Naive thymus-derived CD8-positive, alpha-beta T cell (primary cell): ENCODE data around the gene PCNT. TPM values are rescaled to one million over a fixed set of nuclear protein-coding genes. Genes with fewer than 3 reads are reported as not detected.
"Not testable (repeated sequence)": the region's sequence is repeated elsewhere in the genome, so short reads cannot be mapped to it uniquely, and the experiment has no call there.

Source experiments
- ATAC-seq, 2 donors: fragments of 150-1000 bp; cut with Tn5 transposase in 1 of 2; sonication (Bioruptor Pico), chemical (Tn5 transposase) in 1 of 2; 1 replicate in 1 of 2; 2 replicates in 1 of 2; pipeline ENCODE4 v1.10.0; 2021; ENCODE audit warnings: mild to moderate bottlenecking in 2 of 2, moderate library complexity in 2 of 2
- POLR2A ChIA-PET: fragments of 350-600 bp; sonication (Branson Sonifier 250); formaldehyde crosslinking; loops from one replicate; lab custom pipeline; 2021; ENCODE audit warnings: antibody characterized with exemption; lab: Charles Lee
- DNase-seq, 10 donors: peaks; one replicate each; pipeline versions ENCODE4 v3.0.0 to v3.0.0-alpha.2; 2020 to 2022
- H3K27ac Mint-ChIP-seq, 10 donors: one replicate each; pipeline ENCODE4 v1.8.0; 2020 to 2022; ENCODE audit warnings: mild to moderate bottlenecking in 10 of 10, mixed read lengths in 10 of 10, moderate library complexity in 4 of 10, inconsistent platforms in 1 of 10
- H3K27me3 Mint-ChIP-seq, 5 donors: one replicate each; pipeline ENCODE4 v1.8.0; 2021 to 2022; ENCODE audit warnings: mixed read lengths in 5 of 5
- H3K36me3 Mint-ChIP-seq, 3 donors: one replicate each; pipeline ENCODE4 v1.8.0; 2020 to 2022; ENCODE audit warnings: mixed read lengths in 3 of 3, mild to moderate bottlenecking in 2 of 3, inconsistent platforms in 1 of 3
- H3K4me1 Mint-ChIP-seq, 4 donors: one replicate each; pipeline ENCODE4 v1.8.0; 2021 to 2022; ENCODE audit warnings: mixed read lengths in 4 of 4
- H3K4me3 Mint-ChIP-seq, 10 donors: one replicate each; pipeline ENCODE4 v1.8.0; 2020 to 2022; ENCODE audit warnings: mild to moderate bottlenecking in 10 of 10, mixed read lengths in 10 of 10, moderate library complexity in 6 of 10, inconsistent platforms in 1 of 10
- H3K9me3 Mint-ChIP-seq, 9 donors: one replicate each; pipeline ENCODE4 v1.8.0; 2020 to 2022; ENCODE audit warnings: mixed read lengths in 9 of 9, mild to moderate bottlenecking in 3 of 9, inconsistent platforms in 1 of 9, moderate library complexity in 1 of 9
- polyA plus RNA-seq, 3 donors: library from polyadenylated mRNA; unstranded; fragments of 300-500 nt; fragmentation: Illumina TruSeq; gene quantifications; one replicate each; pipeline ENCODE4 v1.2.3, GENCODE V29; 2021
- total RNA-seq, 8 experiments: library from RNA in 2 of 8; stranded (reverse) in 2 of 8; gene quantifications; one replicate each; pipeline ENCODE4 v1.2.3 and lab custom pipeline; 2021 to 2026

The PCNT gene
- total and polyA plus RNA-seq, 5 experiments from 2014 or later = 17.2 to 86.2 (median 37.4) TPM

DNA sequence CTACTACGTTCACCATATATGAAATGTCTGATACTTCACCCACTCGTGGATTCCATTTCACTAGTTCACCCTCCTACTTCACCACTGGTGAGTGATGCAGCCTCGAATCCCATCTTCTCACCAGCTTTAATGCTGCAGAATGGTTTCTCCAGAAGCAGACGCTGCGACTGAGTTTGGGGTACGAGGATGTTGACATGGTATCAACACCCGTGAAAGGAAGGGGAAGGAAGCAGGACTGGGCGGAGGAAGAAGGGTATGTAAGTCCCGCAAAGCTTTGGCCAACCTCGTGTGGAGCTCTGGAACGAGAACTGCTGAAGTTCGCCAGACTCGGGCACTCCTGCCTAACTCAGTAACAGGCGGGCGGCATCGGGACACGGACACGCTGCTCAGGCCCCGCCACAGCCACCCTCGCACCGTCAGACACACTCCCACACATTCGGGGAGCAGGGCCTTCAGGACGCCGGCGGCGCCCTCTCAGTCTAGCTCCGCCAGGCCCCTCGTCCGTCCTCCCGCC, 133.9 kb downstream of the PCNT start:
- ATAC-seq (peak; percentile 6 to 10), DNase-seq (peak in 3 of 10 donors; percentile 11 to 23 (median 21))
- H3K4me1 Mint-ChIP-seq = peaks cover 23 to 67% (median 55%) of the 10 kb centered on the region in 4 donors
- peak overlapping the region; percentile 78 to 96 (median 94) for H3K27ac Mint-ChIP-seq
- POLR2A ChIA-PET = interaction anchor here (0.7 to 4.5 kb wide), 9 partner anchors 10 to 314 kb away, joined by 3 to 41 read pairs (median 6); partner anchors contain the start of genes C21orf58, PCNT and PRMT2
- H3K9me3 Mint-ChIP-seq = no peaks in the 10 kb centered on the region
- H3K27me3 Mint-ChIP-seq = no peaks in the 10 kb centered on the region
- H3K4me3 Mint-ChIP-seq = peak overlapping the region; percentile 86 to 94 (median 90)
- H3K36me3 Mint-ChIP-seq = peaks cover 0 to 24% (median 0%) of the 10 kb centered on the region in 3 donors

- POLR2A ChIA-PET = interaction anchor here (0.6 to 4.5 kb wide), 17 partner anchors 13 to 315 kb away, joined by 3 to 41 read pairs (median 6); partner anchors contain the start of genes C21orf58, PCNT and PRMT2
- DNase-seq (peak; percentile 85 to 98 (median 94)), ATAC-seq (peak; percentile 96 to 97)
- Mint-ChIP-seq H3K27ac (peak within 1 kb of the TSS; percentile 78 to 98 (median 96)), H3K9me3 (no peaks in the 10 kb centered on the region), H3K4me1 (peaks cover 21 to 67% (median 58%) of the 10 kb centered on the region in 4 donors), H3K36me3 (peaks cover 0 to 27% (median 0%) of the 10 kb centered on the region in 3 donors), H3K27me3 (no peaks in the 10 kb centered on the region), H3K4me3 (peak within 1 kb of the TSS; percentile 89 to 97 (median 92))
These were observed 134.5 kb downstream of the PCNT start, which contains the start of gene DIP2A for GRCh38 chr21:46458315-46459023. DIP2A (plus strand) TSS chr21:46458891; CDS start chr21:46459132, 241 bp downstream.

GRCh38 chr21:46459024-46459355, 135.0 kb downstream of the PCNT start:
- POLR2A ChIA-PET = interaction anchor here (0.6 to 4.5 kb wide), 17 partner anchors 13 to 800 kb away, joined by 3 to 41 read pairs (median 5); partner anchors contain the start of genes C21orf58, PCNT and PRMT2
- H3K4me1 Mint-ChIP-seq = peaks cover 21 to 69% (median 58%) of the 10 kb centered on the region in 4 donors
- peak overlapping the region in 5 of 10 donors; percentile 56 to 91 (median 76) for H3K27ac Mint-ChIP-seq
- no peak for ATAC-seq
- DNase-seq = no peak
- H3K36me3 Mint-ChIP-seq = peaks cover 0 to 32% (median 0%) of the 10 kb centered on the region in 3 donors
- peak overlapping the region; percentile 53 to 89 (median 80) for H3K4me3 Mint-ChIP-seq
- H3K9me3 Mint-ChIP-seq = no peaks in the 10 kb centered on the region
- H3K27me3 Mint-ChIP-seq = no peaks in the 10 kb centered on the region

DNA sequence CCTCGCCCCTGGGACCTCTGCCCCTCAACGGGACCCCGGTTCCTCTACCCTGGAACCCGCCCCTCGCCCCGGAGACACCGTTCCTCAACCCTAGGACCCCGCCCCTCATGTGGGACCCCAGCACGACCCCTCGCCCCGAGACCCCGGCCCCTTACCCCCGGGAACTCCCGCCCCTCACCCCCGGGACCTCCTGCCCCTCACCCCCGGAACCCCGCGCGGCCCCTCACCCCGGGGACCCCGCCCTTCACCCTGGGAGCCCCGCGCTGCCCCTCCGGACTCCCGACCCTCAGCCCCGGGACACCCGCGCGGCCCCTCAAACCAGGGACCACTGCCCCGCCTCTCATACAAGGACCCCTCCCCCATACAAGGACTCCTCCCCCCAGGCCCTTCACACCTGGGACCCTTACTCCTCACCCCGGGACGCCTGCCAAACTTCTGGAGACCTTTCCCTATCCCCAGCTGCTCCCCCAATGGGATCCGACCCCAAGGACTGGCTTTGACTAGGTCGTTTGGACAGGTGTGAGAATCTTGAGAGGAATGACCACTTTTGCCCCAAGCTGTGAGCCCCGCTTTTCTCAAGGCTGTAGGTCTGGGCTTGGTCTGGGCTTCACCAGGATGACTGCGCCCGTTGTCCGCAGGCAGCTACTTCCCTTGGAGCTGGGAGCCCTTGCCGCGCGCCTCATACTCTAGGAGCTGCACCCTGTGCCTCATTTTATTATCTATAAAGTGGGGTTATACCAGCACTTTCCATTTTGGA, 135.6 kb downstream of the PCNT start:
- peak overlapping the region; percentile 89 to 97 (median 92) for H3K4me3 Mint-ChIP-seq
- H3K27me3 Mint-ChIP-seq = no peaks in the 10 kb centered on the region
- DNase-seq (peak in 1 of 10 donors; percentile 64), ATAC-seq (no peak)
- H3K9me3 Mint-ChIP-seq = no peaks in the 10 kb centered on the region
- peak overlapping the region; percentile 72 to 98 (median 96) for H3K27ac Mint-ChIP-seq
- peaks cover 0 to 37% (median 2%) of the 10 kb centered on the region in 3 donors for H3K36me3 Mint-ChIP-seq
- peaks cover 21 to 71% (median 60%) of the 10 kb centered on the region in 4 donors for H3K4me1 Mint-ChIP-seq
- POLR2A ChIA-PET = interaction anchor here (0.6 to 4.5 kb wide), 17 partner anchors 12 to 801 kb away, joined by 3 to 41 read pairs (median 5); partner anchors contain the start of genes C21orf58, PCNT and PRMT2

- peak overlapping the region in 9 of 10 donors; percentile 2 to 68 (median 29) for H3K4me3 Mint-ChIP-seq
- H3K27ac Mint-ChIP-seq = peak overlapping the region; percentile 49 to 84 (median 62)
- POLR2A ChIA-PET = interaction anchor here (1.2 to 1.4 kb wide), 2 partner anchors 90 to 174 kb away, joined by 3 read pairs; partner anchors contain the start of gene PRMT2
- H3K27me3 Mint-ChIP-seq = no peaks in the 10 kb centered on the region
- no peak for DNase-seq
- peaks cover 0 to 38% (median 7%) of the 10 kb centered on the region in 3 donors for H3K36me3 Mint-ChIP-seq
- no peak for ATAC-seq
- peaks cover 15 to 62% (median 45%) of the 10 kb centered on the region in 4 donors for H3K4me1 Mint-ChIP-seq
- H3K9me3 Mint-ChIP-seq = no peaks in the 10 kb centered on the region
These were observed 138.0 kb downstream of the PCNT start for GRCh38 chr21:46461909-46462308.

DNA sequence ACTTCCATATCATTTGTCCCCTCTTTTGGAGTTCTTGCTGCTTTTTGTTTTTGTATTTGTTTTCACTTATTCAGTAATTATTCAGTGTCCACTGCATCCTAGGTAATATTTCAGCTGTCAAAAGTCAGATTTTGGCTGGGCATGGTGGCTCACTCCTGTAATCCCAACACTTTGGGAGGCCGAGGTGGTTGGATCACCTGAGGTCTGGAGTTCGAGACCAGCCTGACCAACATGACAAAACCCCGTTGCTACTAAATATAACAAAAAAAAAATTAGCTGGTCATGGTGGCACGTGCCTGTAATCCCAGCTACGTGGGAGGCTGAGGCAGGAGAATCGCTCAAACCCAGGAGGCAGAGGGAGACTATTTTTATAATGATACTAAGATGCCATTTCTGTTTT, 141.2 kb downstream of the PCNT start:
- POLR2A ChIA-PET = interaction anchor here (0.6 kb wide), 1 partner anchor 62 kb away, joined by 5 read pairs; no protein-coding TSS in a partner anchor
- not testable (repeated sequence) for DNase-seq, H3K27me3 Mint-ChIP-seq, ATAC-seq, H3K9me3 Mint-ChIP-seq, H3K4me3 Mint-ChIP-seq
- peaks cover 10 to 73% (median 45%) of the 10 kb centered on the region in 4 donors for H3K4me1 Mint-ChIP-seq
- H3K27ac Mint-ChIP-seq = peak overlapping the region in 2 of 10 donors; percentile 41 to 51
- H3K36me3 Mint-ChIP-seq = peaks cover 0 to 49% (median 10%) of the 10 kb centered on the region in 3 donors

- peaks cover 9 to 73% (median 43%) of the 10 kb centered on the region in 4 donors for H3K4me1 Mint-ChIP-seq
- H3K27ac Mint-ChIP-seq = peak overlapping the region in 4 of 10 donors; percentile 25 to 62 (median 30)
- H3K9me3 Mint-ChIP-seq = no peaks in the 10 kb centered on the region
- H3K27me3 Mint-ChIP-seq = no peaks in the 10 kb centered on the region
- POLR2A ChIA-PET = interaction anchor here (0.6 kb wide), 1 partner anchor 61 kb away, joined by 5 read pairs; no protein-coding TSS in a partner anchor
- ATAC-seq = no peak
- H3K36me3 Mint-ChIP-seq = peaks cover 0 to 49% (median 10%) of the 10 kb centered on the region in 3 donors
- no peak for DNase-seq
- H3K4me3 Mint-ChIP-seq = no peak overlapping the region
These were observed 141.7 kb downstream of the PCNT start for GRCh38 chr21:46465651-46466050.

- H3K27me3 Mint-ChIP-seq = no peaks in the 10 kb centered on the region
- no peaks in the 10 kb centered on the region for H3K9me3 Mint-ChIP-seq
- H3K4me3 Mint-ChIP-seq = peak overlapping the region in 2 of 10 donors; percentile 2 to 18
- H3K27ac Mint-ChIP-seq = peak overlapping the region in 7 of 10 donors; percentile 45 to 81 (median 57)
- DNase-seq = no peak
- POLR2A ChIA-PET = no interaction called here
- ATAC-seq = no peak
- peaks cover 0 to 41% (median 10%) of the 10 kb centered on the region in 3 donors for H3K36me3 Mint-ChIP-seq
- H3K4me1 Mint-ChIP-seq = peaks cover 11 to 77% (median 45%) of the 10 kb centered on the region in 4 donors
These were observed 144.3 kb downstream of the PCNT start for GRCh38 chr21:46468108-46468774.

GRCh38 chr21:46469275-46469674, 145.3 kb downstream of the PCNT start:
- ATAC-seq = no peak
- Mint-ChIP-seq H3K4me1 (peaks cover 17 to 74% (median 50%) of the 10 kb centered on the region in 4 donors), H3K9me3 (no peaks in the 10 kb centered on the region), H3K4me3 (no peak overlapping the region), H3K27me3 (no peaks in the 10 kb centered on the region), H3K36me3 (peaks cover 0 to 34% (median 13%) of the 10 kb centered on the region in 3 donors), H3K27ac (peak overlapping the region in 6 of 10 donors; percentile 5 to 83 (median 77))
- POLR2A ChIA-PET = interaction anchor here (0.5 kb wide), 1 partner anchor 129 kb away, joined by 4 read pairs; no protein-coding TSS in a partner anchor
- DNase-seq = no peak

GRCh38 chr21:46471514-46471913, 147.6 kb downstream of the PCNT start:
- H3K36me3 Mint-ChIP-seq = peaks cover 0 to 27% (median 17%) of the 10 kb centered on the region in 3 donors
- H3K4me1 Mint-ChIP-seq = peaks cover 24 to 76% (median 59%) of the 10 kb centered on the region in 4 donors
- POLR2A ChIA-PET = interaction anchor here (0.6 to 1.8 kb wide), 3 partner anchors 12 to 79 kb away, joined by 3 to 5 read pairs (median 4); no protein-coding TSS in a partner anchor
- H3K27ac Mint-ChIP-seq = peak overlapping the region in 9 of 10 donors; percentile 40 to 86 (median 73)
- ATAC-seq = no peak
- DNase-seq = no peak
- H3K4me3 Mint-ChIP-seq = peak overlapping the region in 2 of 10 donors; percentile 20 to 21
- H3K9me3 Mint-ChIP-seq = no peaks in the 10 kb centered on the region
- no peaks in the 10 kb centered on the region for H3K27me3 Mint-ChIP-seq

DNA sequence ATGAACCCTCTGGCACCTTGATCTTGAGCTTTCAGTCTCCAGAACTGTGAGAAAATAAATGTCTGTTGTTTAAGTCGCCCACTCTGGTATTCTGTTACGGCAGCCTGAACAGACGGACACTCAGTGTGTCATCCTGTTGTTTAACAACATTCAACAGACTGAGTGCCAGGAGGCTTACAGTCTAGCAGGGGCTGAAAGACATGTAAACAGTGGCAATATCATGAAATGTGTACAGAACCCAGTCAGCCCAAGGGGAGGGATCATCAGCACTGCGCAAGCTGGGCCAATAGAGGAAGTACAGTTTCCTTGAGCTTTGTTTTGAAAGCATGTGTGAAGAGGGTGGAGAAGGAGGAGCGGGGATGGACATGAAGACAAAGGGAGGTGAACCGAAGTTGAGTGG, 148.3 kb downstream of the PCNT start:
- Mint-ChIP-seq H3K4me3 (peak overlapping the region in 6 of 10 donors; percentile 6 to 52 (median 44)), H3K36me3 (peaks cover 0 to 31% (median 22%) of the 10 kb centered on the region in 3 donors), H3K9me3 (no peaks in the 10 kb centered on the region), H3K4me1 (peaks cover 26 to 80% (median 63%) of the 10 kb centered on the region in 4 donors), H3K27me3 (no peaks in the 10 kb centered on the region), H3K27ac (peak overlapping the region; percentile 12 to 86 (median 71))
- POLR2A ChIA-PET = interaction anchor here (0.6 to 1.8 kb wide), 4 partner anchors 13 to 79 kb away, joined by 3 to 5 read pairs (median 4); no protein-coding TSS in a partner anchor
- no peak for DNase-seq
- ATAC-seq = peak; percentile 38 to 49
